ENCODE measurements around the gene KRT81. TPM values are rescaled to one million over a fixed set of nuclear protein-coding genes. Genes with fewer than 3 reads are reported as not detected.

Gene KRT81
- total RNA-seq, 2 donors from 2014 or later, result 0.77 TPM; not detected in 1

DNA sequence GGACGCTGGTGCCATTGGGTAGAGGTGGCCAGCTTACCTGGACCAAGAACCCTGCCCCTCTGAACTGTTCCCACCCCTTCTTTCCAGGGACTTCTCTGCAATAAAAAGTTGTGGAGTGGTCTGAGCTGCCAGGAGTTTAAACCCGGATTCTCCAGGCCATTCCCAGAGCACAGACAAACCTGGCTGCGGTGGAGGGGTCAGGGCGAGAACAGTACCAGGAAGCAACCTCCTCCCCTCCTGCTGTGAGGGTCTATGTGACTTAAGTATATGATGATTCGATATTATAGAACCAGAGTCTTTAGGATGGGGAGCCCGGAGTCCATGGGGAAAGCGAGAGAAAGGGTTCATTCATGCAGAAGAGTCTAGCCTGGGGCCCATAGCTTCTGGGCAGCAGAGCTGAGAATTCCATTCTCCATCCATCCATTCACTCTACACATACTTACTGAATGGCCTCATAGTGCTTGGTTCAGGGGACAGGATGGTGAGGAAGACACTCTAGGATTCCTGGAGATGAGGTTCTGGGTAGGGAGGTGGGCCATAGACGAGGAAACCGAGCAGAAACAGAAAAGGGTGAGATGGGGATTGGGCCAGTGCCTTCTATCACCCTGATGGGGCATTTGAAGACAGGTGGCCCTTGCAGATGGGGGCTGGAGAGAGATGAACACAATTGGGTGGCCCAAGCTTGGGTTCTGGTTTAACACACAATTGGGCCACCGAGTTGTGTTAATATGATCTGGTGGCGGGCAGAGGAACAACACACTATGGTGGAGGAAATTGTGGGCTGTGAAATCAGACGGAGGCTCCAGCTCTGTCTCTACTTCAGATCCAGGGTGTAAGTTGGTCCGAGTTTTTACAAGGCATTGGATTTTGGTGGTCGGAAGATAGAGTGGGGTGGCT lies 11.7 kb downstream of the KRT81 start:
- Histone ChIP-seq H3K27me3 (no peaks in the 10 kb centered on the region), H3K4me1 (no peaks in the 10 kb centered on the region), H3K36me3 (no peaks in the 10 kb centered on the region), H3K27ac (no peak overlapping the region), H3K9ac (ENCODE audit: low read depth in 2 of 2, low read length in 2 of 2) (no peak overlapping the region), H3K4me3 (no peak overlapping the region), H3K9me3 (no peaks in the 10 kb centered on the region)
- intact Hi-C loops (cut with DNase I), result no loop called here
- no peak for TF ChIP-seq CTCF (IDR thresholded peaks at IDR 0.05)
- DNase-seq, result no peak

- DNase-seq, result peak; percentile 75
- no peaks in the 10 kb centered on the region for H3K9me3 ChIP-seq
- TF ChIP-seq CTCF (IDR thresholded peaks at IDR 0.05), result peak; percentile 97
- no peak overlapping the region for H3K9ac ChIP-seq (ENCODE audit: low read depth in 2 of 2, low read length in 2 of 2)
- H3K27me3 ChIP-seq, result no peaks in the 10 kb centered on the region
- no peaks in the 10 kb centered on the region for H3K36me3 ChIP-seq
- no peaks in the 10 kb centered on the region for H3K4me1 ChIP-seq
- intact Hi-C loops (cut with DNase I), result no loop called here
- no peak overlapping the region for H3K27ac ChIP-seq
- no peak overlapping the region for H3K4me3 ChIP-seq
Measured at GRCh38 chr12:52278575-52279421, 12.5 kb downstream of the KRT81 start.

- intact Hi-C loops (cut with DNase I), result no loop called here
- DNase-seq, result no peak
- Histone ChIP-seq H3K4me3 (no peak overlapping the region), H3K4me1 (no peaks in the 10 kb centered on the region), H3K27ac (no peak overlapping the region), H3K9me3 (no peaks in the 10 kb centered on the region), H3K36me3 (no peaks in the 10 kb centered on the region), H3K27me3 (no peaks in the 10 kb centered on the region), H3K9ac (ENCODE audit: low read depth in 2 of 2, low read length in 2 of 2) (no peak overlapping the region)
- TF ChIP-seq CTCF (IDR thresholded peaks at IDR 0.05), result no peak
Measured at GRCh38 chr12:52277486-52278245, 13.7 kb downstream of the KRT81 start.

GRCh38 chr12:52275686-52276085 lies 15.6 kb downstream of the KRT81 start:
- H3K27ac ChIP-seq, result no peak overlapping the region
- no peak for DNase-seq
- H3K27me3 ChIP-seq, result no peaks in the 10 kb centered on the region
- no peak overlapping the region for H3K4me3 ChIP-seq
- no peak for TF ChIP-seq CTCF (IDR thresholded peaks at IDR 0.05)
- H3K4me1 ChIP-seq, result no peaks in the 10 kb centered on the region
- intact Hi-C loops (cut with DNase I), result no loop called here
- H3K9ac ChIP-seq (ENCODE audit: low read depth in 2 of 2, low read length in 2 of 2), result no peak overlapping the region
- H3K36me3 ChIP-seq, result no peaks in the 10 kb centered on the region
- H3K9me3 ChIP-seq, result no peaks in the 10 kb centered on the region

DNA sequence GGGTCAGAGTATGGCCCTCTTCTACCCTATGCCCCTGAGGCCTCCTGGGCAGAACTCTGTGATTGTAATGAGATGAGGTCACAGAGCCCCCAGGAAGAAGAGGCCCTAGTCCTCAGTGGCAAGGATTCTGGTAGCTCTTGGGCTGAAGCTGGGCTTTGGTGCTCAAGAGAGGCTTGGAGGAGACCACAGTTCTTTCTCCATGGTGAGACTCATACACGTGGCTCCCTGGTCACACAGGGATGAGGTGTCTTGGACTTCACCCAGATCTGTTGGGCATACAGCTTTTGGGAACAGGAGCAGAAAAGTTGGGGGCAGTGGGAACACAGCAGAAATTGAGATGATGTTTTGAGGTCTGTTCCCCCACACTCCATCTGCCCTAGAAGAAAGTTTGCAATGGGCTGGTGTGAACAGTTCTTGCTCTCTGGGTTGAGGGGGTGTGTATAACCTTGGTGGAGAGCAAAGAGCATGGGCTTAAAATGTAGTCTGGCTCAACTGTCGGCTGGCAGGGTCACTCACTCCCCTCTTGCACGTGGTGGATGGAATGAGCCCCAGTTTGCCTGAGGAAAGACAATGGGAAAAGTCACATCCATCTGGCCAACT lies 16.7 kb downstream of the KRT81 start, which contains the start of gene KRT86:
KRT86 (plus strand) TSS at position 125 of the 600 bp plus-strand sequence. CDS start 27,272 bp downstream, outside the sequence.
- Histone ChIP-seq H3K4me1 (no peaks in the 10 kb centered on the region), H3K27ac (no peak within 1 kb of the TSS), H3K9me3 (no peaks in the 10 kb centered on the region), H3K27me3 (no peaks in the 10 kb centered on the region), H3K9ac (ENCODE audit: low read depth in 2 of 2, low read length in 2 of 2) (no peak within 1 kb of the TSS), H3K36me3 (no peaks in the 10 kb centered on the region), H3K4me3 (no peak within 1 kb of the TSS)
- TF ChIP-seq CTCF (IDR thresholded peaks at IDR 0.05), result no peak
- intact Hi-C loops (cut with DNase I), result no loop called here
- no peak for DNase-seq

Measured in colonic mucosa (tissue), 4 donors.